Activated CD4-positive, alpha-beta T cell treated with anti-CD3 and anti-CD28 coated beads, Interleukin-2, amount 50 U/mL, for 1 hour (primary cell): ENCODE data around the gene UBE2L3.
A peak's percentile ranks its signal among the peaks of the same experiment; 100 is the strongest.
"Not testable (repeated sequence)": the region's sequence is repeated elsewhere in the genome, so short reads cannot be mapped to it uniquely, and the experiment has no call there.

Experiments
- DNase-seq: peaks from one replicate; pipeline ENCODE4 v3.0.0-alpha.2; 2020

UBE2L3 gene

DNA sequence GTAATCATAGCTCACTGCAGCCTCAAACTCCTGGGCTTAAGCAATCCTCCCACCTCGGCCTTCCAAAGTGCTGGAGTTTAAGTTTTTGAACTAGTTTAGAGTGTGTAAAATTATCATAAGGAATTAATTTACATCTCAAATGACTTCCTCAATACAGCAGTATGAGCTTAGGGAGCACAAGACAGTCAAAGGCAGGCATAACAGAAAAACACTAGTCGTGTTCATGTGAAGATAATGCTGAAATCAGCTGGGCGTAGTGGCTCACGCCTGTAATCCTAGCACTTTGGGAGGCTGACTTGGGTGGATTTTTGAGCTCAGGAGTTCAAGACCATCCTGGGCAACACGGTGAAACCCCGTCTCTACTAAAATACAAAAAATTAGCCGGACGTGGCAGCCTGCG lies 36.5 kb downstream of the UBE2L3 start:
- no peak for DNase-seq

- DNase-seq = no peak
Measured at GRCh38 chr22:21605887-21606564, 38.5 kb downstream of the UBE2L3 start.

DNA sequence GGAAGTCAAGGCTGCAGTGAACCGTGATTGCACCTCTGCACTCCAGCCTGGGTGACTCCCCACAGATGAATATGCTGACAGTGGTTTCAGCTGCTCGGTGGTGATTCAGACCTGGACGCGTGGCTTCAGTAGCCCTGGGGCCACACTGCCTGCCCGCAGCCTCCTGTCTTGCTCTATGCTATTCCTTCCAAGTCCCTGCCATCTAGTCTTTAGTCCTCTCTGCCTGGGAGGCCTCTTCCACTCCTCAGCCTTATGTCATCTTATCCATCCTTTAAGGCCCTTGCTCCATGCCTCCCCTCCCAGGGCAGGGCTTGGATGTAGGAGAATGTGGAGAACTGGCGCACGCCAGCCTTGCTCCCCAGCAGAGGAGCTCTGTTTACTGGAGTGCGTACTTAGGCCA lies 39.3 kb downstream of the UBE2L3 start:
- no peak for DNase-seq

GRCh38 chr22:21609556-21610157 lies 42.1 kb downstream of the UBE2L3 start:
- not testable (repeated sequence) for DNase-seq

GRCh38 chr22:21611210-21611977 lies 43.9 kb downstream of the UBE2L3 start:
- no peak for DNase-seq

DNA sequence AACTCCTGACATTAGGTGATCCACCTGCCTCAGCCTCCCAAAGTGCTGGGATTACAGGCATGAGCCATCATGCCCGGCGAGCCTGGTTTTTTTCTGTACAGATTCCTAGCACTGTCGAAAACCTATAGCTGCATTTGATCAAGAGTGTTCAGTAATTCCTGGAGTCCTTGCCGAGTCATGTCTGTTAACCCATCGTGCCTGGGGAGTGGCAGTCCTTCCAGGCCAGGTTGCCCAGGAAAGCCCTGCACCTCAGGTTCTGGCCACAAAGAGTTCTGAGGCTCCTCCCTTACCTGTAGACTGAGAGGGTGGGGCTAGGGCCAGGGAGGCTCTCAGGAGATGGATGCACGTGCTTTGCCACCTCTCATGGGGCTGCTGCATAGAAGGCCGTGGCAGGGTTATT lies 45.3 kb downstream of the UBE2L3 start:
- DNase-seq = no peak

DNA sequence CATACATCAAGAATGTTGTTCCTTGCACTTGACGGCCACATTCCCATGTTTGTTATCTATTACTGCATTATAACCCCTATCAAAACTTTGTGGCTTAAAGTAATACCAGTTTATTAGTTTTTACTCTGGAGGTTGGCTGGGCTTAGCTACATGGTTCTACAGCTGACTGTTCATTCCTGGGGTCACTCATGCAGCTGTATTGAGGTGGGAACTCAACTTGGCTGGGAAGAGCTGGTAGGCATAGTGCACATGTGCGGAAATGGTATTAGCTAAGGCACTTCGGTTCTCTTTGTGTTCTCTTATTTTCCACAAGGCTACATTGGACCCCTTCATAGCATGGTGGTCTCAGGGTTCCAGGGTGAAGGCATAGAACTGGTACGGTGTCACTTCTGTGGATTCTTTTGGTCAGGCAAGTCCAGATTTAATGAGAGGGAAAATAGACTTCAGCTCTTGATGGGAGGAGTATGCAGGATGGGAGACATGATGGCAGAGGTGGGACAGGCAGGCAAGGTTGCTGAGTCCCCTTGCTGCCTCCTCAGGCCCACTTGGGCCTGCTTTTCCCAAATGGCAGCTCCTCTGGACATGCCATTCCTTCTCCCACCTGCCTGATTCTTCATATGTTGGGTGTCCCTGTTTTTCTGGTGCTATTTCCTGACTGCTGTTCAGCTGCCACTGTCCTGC lies 46.2 kb downstream of the UBE2L3 start:
- no peak for DNase-seq

GRCh38 chr22:21615731-21616130 lies 48.2 kb downstream of the UBE2L3 start:
- DNase-seq = no peak

GRCh38 chr22:21617337-21617736 lies 49.8 kb downstream of the UBE2L3 start:
- not testable (repeated sequence) for DNase-seq

GRCh38 chr22:21621025-21621424 lies 53.5 kb downstream of the UBE2L3 start:
- no peak for DNase-seq

DNA sequence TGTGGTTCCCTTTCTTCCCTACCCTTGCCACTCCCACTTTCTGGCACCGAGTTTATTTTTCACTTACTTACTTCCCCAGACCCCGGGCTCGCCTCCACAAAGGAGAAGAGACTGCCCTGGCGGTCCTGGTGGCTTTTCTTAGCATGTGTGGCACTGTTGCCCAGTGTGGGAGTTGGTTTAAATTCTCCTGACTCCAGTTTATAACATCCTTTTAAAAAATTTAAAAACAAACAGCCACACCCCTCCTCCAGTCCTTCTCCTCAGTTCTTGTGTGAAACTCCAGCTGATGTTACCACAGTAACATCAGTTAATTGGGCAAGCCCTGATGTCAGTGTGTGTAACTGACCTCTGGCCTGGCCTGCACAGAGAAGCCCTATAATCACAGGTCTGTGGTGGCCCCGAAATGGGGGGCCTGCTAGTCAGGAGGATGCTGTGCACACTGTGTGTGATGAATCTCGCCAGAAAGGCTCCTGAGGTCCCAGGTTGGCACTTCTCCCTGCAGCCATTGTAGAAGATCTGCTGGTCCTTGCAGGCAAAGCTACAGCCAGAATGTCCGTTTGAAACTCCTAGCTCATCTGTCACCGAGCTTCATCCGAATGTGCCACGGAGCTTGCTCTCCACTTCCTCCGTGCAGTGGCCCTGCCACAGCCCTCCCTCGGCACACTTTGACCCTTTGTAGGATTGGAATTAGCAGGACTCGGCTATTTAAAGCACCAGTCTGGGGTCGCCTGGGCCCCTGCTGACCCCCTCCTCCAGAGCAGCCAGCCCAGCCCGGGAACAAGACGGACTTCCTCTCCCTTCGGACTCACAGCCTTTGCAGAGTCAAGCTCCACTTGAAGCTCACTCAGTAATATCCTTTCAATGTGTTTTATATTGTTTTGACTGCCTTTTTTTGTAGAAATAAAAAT lies 54.8 kb downstream of the UBE2L3 start:
- no peak for DNase-seq

- no peak for DNase-seq
Measured at GRCh38 chr22:21622919-21623647, 55.6 kb downstream of the UBE2L3 start.

DNA sequence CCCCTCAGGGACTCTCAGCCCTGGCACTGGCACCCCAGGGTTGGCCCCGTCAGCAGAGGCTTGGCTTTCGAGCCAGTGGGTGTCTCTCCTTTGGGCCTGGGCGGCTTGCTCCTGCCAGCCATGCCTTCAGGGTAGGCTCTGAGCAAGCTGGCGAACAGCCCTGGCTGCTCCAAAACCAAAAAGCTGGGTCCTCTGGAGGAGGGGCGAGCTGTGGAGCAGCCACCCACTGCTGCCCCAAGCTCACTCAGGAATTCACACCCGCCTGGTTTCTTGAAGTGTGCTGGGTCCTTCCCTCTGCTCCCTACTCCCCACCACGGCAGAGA lies 56.1 kb downstream of the UBE2L3 start:
- DNase-seq = no peak

DNA sequence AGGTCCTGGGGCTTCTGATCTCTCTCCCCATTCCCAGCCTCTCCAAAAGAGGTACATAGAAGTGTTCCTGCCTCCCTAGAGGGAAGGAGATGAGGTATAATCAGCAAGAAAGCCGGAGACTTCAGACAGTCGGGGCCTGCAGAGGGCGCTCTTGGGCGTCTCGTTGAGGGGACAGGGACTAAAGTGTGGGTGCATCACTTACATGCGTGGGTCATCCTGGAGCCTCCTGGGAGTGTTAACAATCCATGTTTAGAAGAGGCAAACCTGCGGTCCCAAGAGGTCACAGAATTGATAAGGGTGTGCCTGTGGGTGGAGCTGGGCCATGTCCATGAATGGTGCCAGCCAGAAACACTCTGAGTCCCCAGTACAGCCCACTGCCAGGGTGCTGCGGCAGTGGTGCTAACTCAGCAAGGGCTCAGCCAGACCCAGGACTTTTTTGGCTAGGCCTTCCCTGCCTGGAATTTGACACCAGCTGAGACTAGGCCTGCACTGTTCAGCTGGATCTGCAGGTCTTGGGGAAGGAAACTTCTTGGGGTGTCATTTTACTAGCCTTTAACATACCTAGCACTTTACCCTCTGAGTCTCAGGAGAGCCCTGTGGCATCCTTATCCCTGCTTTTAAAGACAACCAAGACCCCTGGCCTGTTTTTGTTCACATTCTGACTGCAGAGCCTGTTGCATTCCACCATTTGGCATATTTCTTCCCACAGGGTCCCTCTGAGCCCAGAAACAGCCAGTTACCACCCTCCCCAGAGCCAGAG lies 56.8 kb downstream of the UBE2L3 start:
- DNase-seq = peak; percentile 51

GRCh38 chr22:21624880-21625791 lies 57.6 kb downstream of the UBE2L3 start:
- DNase-seq = no peak

DNA sequence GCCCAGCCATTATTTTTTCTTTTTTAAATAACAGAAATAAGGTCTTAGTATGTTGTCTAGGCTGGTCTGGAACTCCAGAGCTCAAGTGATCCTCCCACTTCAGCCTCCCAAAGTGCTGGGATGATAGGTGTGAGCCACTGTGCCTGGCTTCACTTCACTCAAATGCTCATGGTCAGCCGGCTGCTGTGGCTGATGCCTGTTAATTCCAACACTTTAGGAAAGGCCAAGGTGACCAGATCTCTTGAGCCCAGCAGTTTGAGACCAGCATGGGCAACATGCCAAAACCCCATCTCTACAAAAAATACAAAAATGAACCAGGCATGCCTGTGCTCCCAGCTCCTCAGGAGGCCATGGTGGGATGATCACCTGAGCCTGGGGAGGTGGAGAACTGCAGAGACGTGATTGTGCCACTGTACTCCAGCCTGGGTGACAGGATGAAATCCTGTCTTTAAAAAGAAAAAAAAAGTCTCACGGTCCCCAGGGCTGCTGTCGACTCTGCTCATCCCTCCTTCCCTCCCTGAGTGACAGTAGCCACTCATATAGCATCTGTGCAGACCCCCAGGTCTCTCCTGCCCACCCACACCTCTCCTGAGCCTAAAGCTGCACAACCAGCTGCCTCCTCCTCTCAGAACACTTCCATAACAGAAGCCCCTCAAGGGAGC lies 58.7 kb downstream of the UBE2L3 start:
- DNase-seq = no peak

DNA sequence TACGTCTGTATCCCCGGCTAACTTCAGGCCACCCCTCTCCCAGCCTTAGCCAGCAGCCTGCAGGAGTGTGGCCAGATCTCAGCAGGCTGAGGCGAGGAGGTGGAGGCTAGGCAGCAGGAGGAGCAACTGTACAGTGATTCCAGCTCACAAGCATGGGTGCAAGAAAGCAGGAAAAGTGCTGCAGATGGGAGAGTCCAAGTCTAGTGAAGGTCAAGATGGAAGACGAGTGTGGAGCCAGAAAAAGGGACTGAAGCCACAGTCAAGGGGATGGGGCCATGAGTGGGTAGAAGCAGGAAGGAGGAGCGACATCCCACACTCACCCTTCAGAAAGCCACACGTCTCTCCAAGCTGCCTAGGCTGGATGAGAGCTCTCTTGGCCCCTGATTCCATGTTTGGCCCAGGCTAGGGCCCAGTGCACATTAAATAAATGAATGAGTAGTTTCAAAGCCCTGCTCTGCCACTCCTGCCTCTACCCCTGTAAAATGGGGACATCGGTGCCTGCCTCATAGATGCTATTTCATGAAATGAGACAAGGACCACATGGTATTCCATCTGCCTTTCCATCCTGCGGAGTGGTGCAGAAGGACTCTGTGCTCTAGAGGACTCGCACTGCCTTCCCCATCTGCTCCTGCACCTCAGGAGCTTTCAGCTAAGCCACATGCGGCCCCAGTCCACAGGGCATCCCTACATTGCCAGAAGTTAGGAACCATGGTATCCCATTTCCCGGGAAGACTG lies 59.4 kb downstream of the UBE2L3 start:
- no peak for DNase-seq

GRCh38 chr22:21628386-21629254 lies 61.1 kb downstream of the UBE2L3 start:
- no peak for DNase-seq
